K562 (cell line): Measurements from ENCODE around the gene GABRA4. TPM values are rescaled to one million over a fixed set of nuclear protein-coding genes. Genes with fewer than 3 reads are reported as not detected.

Source experiments
- ATAC-seq: fragments of 200-7000 bp; cut with Tn5 transposase; 3 replicates; pipeline ENCODE4 v1.9.1; 2020; ENCODE audit warnings: moderate library complexity
- BruUV-seq: library from RNA; stranded (reverse); fragments of 400-500 nt; replicated peaks from 2 replicates; lab custom pipeline; 2021; lab: Mats Ljungman, UMichigan
- CTCF ChIA-PET: fragments of 300-600 bp; formaldehyde crosslinking; extraction: SDS; loops from one replicate; lab custom pipeline; 2021; ENCODE audit warnings: low intra/inter-chr PET ratio; lab: Yijun Ruan, JAX
- POLR2A ChIA-PET: fragments of 300-600, 350-650 bp; sonication (Branson Sonifier 250); formaldehyde crosslinking; extraction: SDS; loops from one replicate; lab custom pipeline; 2021; ENCODE audit warnings: antibody characterized with exemption, inconsistent platforms; lab: Yijun Ruan, JAX
- DNase-seq, 4 experiments: peaks; one replicate each; pipeline versions ENCODE4 v3.0.0 to v3.0.0-alpha.2; 2011 to 2018; ENCODE audit warnings: low spot score in 3 of 4, mixed read lengths in 3 of 4; ENCODE audit errors: extremely low read depth in 1 of 4
- FAIRE-seq: peaks from 2 replicates; lab custom pipeline; 2011; peaks lifted over from hg19 to GRCh38; lab: Jason Lieb, UNC
- H2AFZ ChIP-seq: 2 replicates; pipeline ENCODE4 v1.6.0; 2011; ENCODE audit warnings: low read depth, low read length, control low read depth, inconsistent platforms
- H3K27ac ChIP-seq: fragments of 200-600 bp; 3 replicates; pipeline ENCODE4 v1.8.0; 2011; ENCODE audit warnings: low read depth, mild to moderate bottlenecking, control low read depth, inconsistent platforms, low read length, moderate library complexity, mixed read lengths; ENCODE audit errors: extremely low read depth
- H3K27me3 ChIP-seq, 2 experiments: fragments of 300-600 bp in 1 of 2; 2 replicates in 1 of 2; 3 replicates in 1 of 2; pipeline versions ENCODE4 v1.6.0 to v1.8.0; 2011; ENCODE audit warnings: inconsistent platforms in 2 of 2, low read length in 2 of 2, mild to moderate bottlenecking in 1 of 2, mixed read lengths in 1 of 2, moderate library complexity in 1 of 2; ENCODE audit not compliant: control insufficient read depth in 2 of 2, insufficient read depth in 2 of 2
- H3K36me3 ChIP-seq: fragments of 300-600 bp; 3 replicates; pipeline ENCODE4 v1.8.0; 2011; ENCODE audit warnings: mild to moderate bottlenecking, low read length, inconsistent platforms; ENCODE audit not compliant: control insufficient read depth, insufficient read depth
- H3K4me1 ChIP-seq, 2 experiments: fragments of 200-600 bp in 1 of 2; replicated peaks in 1 of 2; 2 replicates in 1 of 2; 3 replicates in 1 of 2; pipeline versions ENCODE4 v1.5.1 to v1.8.0; 2011; ENCODE audit warnings: inconsistent platforms in 2 of 2, low read length in 2 of 2, mild to moderate bottlenecking in 1 of 2, mixed read lengths in 1 of 2, moderate library complexity in 1 of 2; ENCODE audit not compliant: control insufficient read depth in 2 of 2, insufficient read depth in 2 of 2
- H3K4me2 ChIP-seq: 2 replicates; pipeline ENCODE4 v1.6.1; 2011; ENCODE audit warnings: low read length, control low read depth, inconsistent platforms, mixed read lengths; ENCODE audit not compliant: insufficient read depth
- H3K4me3 ChIP-seq: fragments of 200-600 bp; sonication (generic), shearing (Covaris generic); 2 replicates; pipeline ENCODE4 v1.5.1; 2016; ENCODE audit warnings: control low read depth, inconsistent platforms
- H3K79me2 ChIP-seq: fragments of 200-600 bp; 3 replicates; pipeline ENCODE4 v1.8.0; 2011; ENCODE audit warnings: low read length, inconsistent platforms; ENCODE audit not compliant: control insufficient read depth, insufficient read depth
- H3K9ac ChIP-seq, 2 experiments: 2 replicates each; pipeline versions ENCODE4 v1.6.0 to v1.6.1; 2011; ENCODE audit warnings: low read depth in 2 of 2, low read length in 2 of 2, control low read depth in 1 of 2, inconsistent platforms in 1 of 2, mild to moderate bottlenecking in 1 of 2, mixed read lengths in 1 of 2; ENCODE audit not compliant: insufficient read depth in 1 of 2
- H3K9me1 ChIP-seq: one replicate; pipeline ENCODE4 v1.6.0; 2011; ENCODE audit warnings: inconsistent platforms, mild to moderate bottlenecking, low read length, moderate library complexity; ENCODE audit not compliant: control insufficient read depth, insufficient read depth
- H3K9me3 ChIP-seq: replicated peaks from 2 replicates; pipeline ENCODE4 v1.5.1; 2011; ENCODE audit warnings: low read depth, low read length, inconsistent platforms; ENCODE audit not compliant: control insufficient read depth, insufficient read depth
- H4K20me1 ChIP-seq: replicated peaks from 2 replicates; pipeline ENCODE4 v1.6.1; 2011; ENCODE audit warnings: low read length, inconsistent platforms, mixed read lengths; ENCODE audit not compliant: control insufficient read depth, insufficient read depth
- BRF2 ChIP-seq: IDR thresholded peaks from 3 replicates; pipeline ENCODE4 v1.6.1; 2011; ENCODE audit warnings: borderline replicate concordance, mild to moderate bottlenecking; ENCODE audit not compliant: insufficient read length, insufficient read depth
- CBFA2T3 ChIP-seq: fragments of 450-650 bp; IDR thresholded peaks from 2 replicates; pipeline ENCODE4 v1.6.1; 2017
- DNMT1 ChIP-seq: fragments of 450-650 bp; IDR thresholded peaks from 2 replicates; pipeline ENCODE4 v1.6.1; 2016; ENCODE audit warnings: antibody characterized with exemption, mild to moderate bottlenecking
- KAT2B ChIP-seq: IDR thresholded peaks from one replicate; pipeline ENCODE4 v1.6.1; 2012; ENCODE audit warnings: low read depth, mild to moderate bottlenecking, control low read depth, inconsistent platforms, low read length, moderate library complexity
- LCOR ChIP-seq: sonication (generic); formaldehyde crosslinking; IDR thresholded peaks from 2 replicates; pipeline ENCODE4 v1.8.0; 2022; ENCODE audit warnings: mild to moderate bottlenecking, missing genetic modification reagents
- MAFG ChIP-seq: fragments of 450-650 bp; conservative IDR thresholded peaks from 2 replicates; pipeline ENCODE4 v1.6.1; 2016; ENCODE audit warnings: missing genetic modification characterization, missing compliant biosample characterization
- MAFK ChIP-seq: IDR thresholded peaks from 2 replicates; pipeline ENCODE4 v1.6.1; 2011; ENCODE audit warnings: low read length, improper control_type of control experiment
- MEIS2 ChIP-seq: fragments of 450-650 bp; IDR thresholded peaks from 2 replicates; pipeline ENCODE4 v1.6.1; 2014; ENCODE audit warnings: mild to moderate bottlenecking; ENCODE audit not compliant: partially characterized antibody
- NCOA6 ChIP-seq: fragments of 450-650 bp; IDR thresholded peaks from 2 replicates; pipeline ENCODE4 v1.6.1; 2017; ENCODE audit warnings: mild to moderate bottlenecking
- NFIX ChIP-seq: fragments of 250-450 bp; sonication (Bioruptor Pico); IDR thresholded peaks from 2 replicates; pipeline ENCODE4 v1.4.0; 2020; ENCODE audit warnings: low read depth, mild to moderate bottlenecking, moderate library complexity
- PPARD ChIP-seq: fragments of 250-450 bp; sonication (Bioruptor Pico); IDR thresholded peaks from 2 replicates; pipeline ENCODE4 v1.8.0; 2022; ENCODE audit warnings: inconsistent platforms, mild to moderate bottlenecking, moderate library complexity
- SIN3A ChIP-seq, 2 experiments: fragments of 150-350 bp in 1 of 2; IDR thresholded peaks; 2 replicates each; pipeline ENCODE4 v1.6.1; 2011 to 2016; ENCODE audit warnings: borderline replicate concordance in 2 of 2, low read depth in 2 of 2, low read length in 2 of 2, mild to moderate bottlenecking in 2 of 2, moderate library complexity in 2 of 2; ENCODE audit not compliant: control insufficient read depth in 1 of 2
- SPI1 ChIP-seq: IDR thresholded peaks from 2 replicates; pipeline ENCODE4 v1.6.1; 2011; ENCODE audit warnings: low read depth, low read length, control low read depth, borderline replicate concordance
- TAF7 ChIP-seq: fragments of 450-650 bp; IDR thresholded peaks from 2 replicates; pipeline ENCODE4 v1.6.1; 2016; ENCODE audit warnings: missing genetic modification characterization, missing compliant biosample characterization
- TAF9B ChIP-seq: fragments of 450-650 bp; IDR thresholded peaks from 2 replicates; pipeline ENCODE4 v1.6.1; 2018; ENCODE audit warnings: mild to moderate bottlenecking; ENCODE audit not compliant: partially characterized antibody
- TBL1XR1 ChIP-seq, 2 experiments: IDR thresholded peaks; 2 replicates each; pipeline ENCODE4 v1.6.1; 2012; ENCODE audit warnings: improper control_type of control experiment in 2 of 2, low read length in 2 of 2, mild to moderate bottlenecking in 1 of 2
- ZKSCAN1 ChIP-seq: fragments of 150-350 bp; IDR thresholded peaks from 2 replicates; pipeline ENCODE4 v1.6.1; 2016; ENCODE audit warnings: low read depth, low read length
- ZNF324 ChIP-seq: fragments of 250-450 bp; sonication (Bioruptor Pico); IDR thresholded peaks from 2 replicates; pipeline ENCODE4 v1.4.0; 2020; ENCODE audit warnings: mild to moderate bottlenecking
- WGBS: fragments of 100-300 bp; shearing (Covaris generic); methylation state at CpG from one replicate; pipeline ENCODE4 v1.1.6; 2016; ENCODE audit warnings: low coverage, mixed read lengths; ENCODE audit not compliant: insufficient coverage; ENCODE audit errors: missing lambda C conversion rate; 5-methylcytosine and 5-hydroxymethylcytosine counted together
- in situ Hi-C: fragments of 300-500 bp; cut with MboI; formaldehyde crosslinking; loops from 4 replicates; pipeline ENCODE4 v1.15.0; 2018; ENCODE audit warnings: inconsistent platforms, mixed read lengths
- intact Hi-C: fragments of 100-400 bp; cut with micrococcal nuclease; formaldehyde crosslinking; loops from 2 replicates; pipeline ENCODE4 v1.14.2; 2022
- polyA plus RNA-seq, 8 experiments: library from polyadenylated mRNA; depleted of rRNA in 4 of 8; stranded (reverse) in 5 of 8; unstranded in 3 of 8; fragments of >200 nt; fragmentation: Nextera tagmentation in 2 of 8; fragmentation: Illumina TruSeq in 1 of 8; extraction: Ambion mirVana in 2 of 8; extraction: Trizol in 1 of 8; gene quantifications; 2 replicates each; pipeline versions ENCODE4 v1.2.1 to v1.2.3, GENCODE V29; 2011 to 2014; ENCODE audit warnings: inconsistent platforms in 1 of 8, missing spikeins in 1 of 8
- total RNA-seq, 7 experiments: library from RNA; depleted of rRNA in 6 of 7; stranded (reverse); fragments of >200 nt in 6 of 7; fragmentation: Illumina TruSeq in 2 of 7; extraction: Trizol in 2 of 7; gene quantifications; 2 replicates each; pipeline versions ENCODE4 v1.2.1 to v1.2.3, GENCODE V29; 2011 to 2021; ENCODE audit warnings: low replicate concordance in 1 of 7
- TF ChIP-seq, protein P1 (sequence below): sonication (generic); formaldehyde crosslinking; IDR thresholded peaks from 2 replicates; pipeline ENCODE4 v1.8.0; 2022; ENCODE audit warnings: mild to moderate bottlenecking, missing genetic modification reagents

The GABRA4 gene
- total and polyA plus RNA-seq, 9 of the 15 experiments (the other 6 are each of a cell fraction or from before 2014, with no cell fraction given), result not detected

DNA sequence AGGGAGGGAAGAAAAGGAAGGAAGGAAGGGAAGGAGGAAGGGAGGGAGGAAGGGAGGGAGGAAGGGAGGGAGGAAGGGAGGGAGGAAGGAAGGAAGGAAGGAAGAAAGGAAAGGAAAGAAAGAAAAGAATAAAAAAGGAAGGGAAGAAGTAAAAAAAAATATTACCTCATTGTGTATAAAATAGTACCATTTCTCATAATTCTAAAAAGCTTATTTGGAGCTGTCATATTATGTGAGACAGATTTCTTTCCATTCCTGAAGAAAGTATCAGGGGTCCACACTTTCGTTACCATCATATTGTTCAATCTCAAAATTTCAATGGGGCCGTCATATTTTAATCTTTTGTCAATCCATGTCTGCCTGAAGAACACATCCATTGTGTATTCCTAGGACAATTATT lies 16.1 kb downstream of the GABRA4 start:
- TF ChIP-seq TAF9B (no peak), MAFG (tag) (no peak), CBFA2T3 (no peak), BRF2 (no peak), MAFK (no peak), SPI1 (no peak), SIN3A (IDR thresholded peaks at IDR 0.05; ENCODE audit: borderline replicate concordance in 2 of 2, control insufficient read depth in 1 of 2, low read depth in 2 of 2, low read length in 2 of 2) (no peak), PPARD (no peak), ZKSCAN1 (no peak), TBL1XR1 (IDR thresholded peaks at IDR 0.05; ENCODE audit: low read length in 2 of 2) (no peak), TAF7 (tag) (no peak), KAT2B (no peak), NFIX (CRISPR knock-in tag) (no peak), ZNF324 (CRISPR knock-in tag) (no peak), LCOR (CRISPR knock-in tag) (no peak), NCOA6 (no peak), DNMT1 (no peak), MEIS2 (no peak)
- TF ChIP-seq, protein P1, sequence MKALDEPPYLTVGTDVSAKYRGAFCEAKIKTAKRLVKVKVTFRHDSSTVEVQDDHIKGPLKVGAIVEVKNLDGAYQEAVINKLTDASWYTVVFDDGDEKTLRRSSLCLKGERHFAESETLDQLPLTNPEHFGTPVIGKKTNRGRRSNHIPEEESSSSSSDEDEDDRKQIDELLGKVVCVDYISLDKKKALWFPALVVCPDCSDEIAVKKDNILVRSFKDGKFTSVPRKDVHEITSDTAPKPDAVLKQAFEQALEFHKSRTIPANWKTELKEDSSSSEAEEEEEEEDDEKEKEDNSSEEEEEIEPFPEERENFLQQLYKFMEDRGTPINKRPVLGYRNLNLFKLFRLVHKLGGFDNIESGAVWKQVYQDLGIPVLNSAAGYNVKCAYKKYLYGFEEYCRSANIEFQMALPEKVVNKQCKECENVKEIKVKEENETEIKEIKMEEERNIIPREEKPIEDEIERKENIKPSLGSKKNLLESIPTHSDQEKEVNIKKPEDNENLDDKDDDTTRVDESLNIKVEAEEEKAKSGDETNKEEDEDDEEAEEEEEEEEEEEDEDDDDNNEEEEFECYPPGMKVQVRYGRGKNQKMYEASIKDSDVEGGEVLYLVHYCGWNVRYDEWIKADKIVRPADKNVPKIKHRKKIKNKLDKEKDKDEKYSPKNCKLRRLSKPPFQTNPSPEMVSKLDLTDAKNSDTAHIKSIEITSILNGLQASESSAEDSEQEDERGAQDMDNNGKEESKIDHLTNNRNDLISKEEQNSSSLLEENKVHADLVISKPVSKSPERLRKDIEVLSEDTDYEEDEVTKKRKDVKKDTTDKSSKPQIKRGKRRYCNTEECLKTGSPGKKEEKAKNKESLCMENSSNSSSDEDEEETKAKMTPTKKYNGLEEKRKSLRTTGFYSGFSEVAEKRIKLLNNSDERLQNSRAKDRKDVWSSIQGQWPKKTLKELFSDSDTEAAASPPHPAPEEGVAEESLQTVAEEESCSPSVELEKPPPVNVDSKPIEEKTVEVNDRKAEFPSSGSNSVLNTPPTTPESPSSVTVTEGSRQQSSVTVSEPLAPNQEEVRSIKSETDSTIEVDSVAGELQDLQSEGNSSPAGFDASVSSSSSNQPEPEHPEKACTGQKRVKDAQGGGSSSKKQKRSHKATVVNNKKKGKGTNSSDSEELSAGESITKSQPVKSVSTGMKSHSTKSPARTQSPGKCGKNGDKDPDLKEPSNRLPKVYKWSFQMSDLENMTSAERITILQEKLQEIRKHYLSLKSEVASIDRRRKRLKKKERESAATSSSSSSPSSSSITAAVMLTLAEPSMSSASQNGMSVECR (CRISPR knock-in tag), result no peak
- ATAC-seq, result no peak
- Histone ChIP-seq H3K9me3 (no peaks in the 10 kb centered on the region), H4K20me1 (no peaks in the 10 kb centered on the region), H3K4me2 (no peak overlapping the region), H3K27me3 (no peaks in the 10 kb centered on the region), H2AFZ (no peak overlapping the region), H3K4me1 (no peaks in the 10 kb centered on the region), H3K79me2 (no peaks in the 10 kb centered on the region), H3K27ac (no peak overlapping the region), H3K9me1 (no peaks in the 10 kb centered on the region), H3K9ac (no peak overlapping the region), H3K36me3 (no peaks in the 10 kb centered on the region), H3K4me3 (no peak overlapping the region)
- DNase-seq, result no peak
- no peak for FAIRE-seq
- 0% methylated on average over 2 of the region's 2 CpGs for WGBS
- ChIA-PET CTCF (no interaction called here), POLR2A (no interaction called here)
- no TSS peak for BruUV-seq
- intact Hi-C loops (no loop called here), in situ Hi-C loops (no loop called here)
